A549 (cell line): Measurements from ENCODE around the gene XRCC1.

Experiments
- BCL3 ChIP-seq: fragments of >200 bp; sonication (Bioruptor Twin); formaldehyde crosslinking; IDR thresholded peaks from 3 replicates; pipeline ENCODE4 v1.6.1; 2016
- CBX8 ChIP-seq: fragments of 200-600 bp; sonication (generic); IDR thresholded peaks from 2 replicates; pipeline ENCODE4 v1.6.1; 2016
- CTCF ChIP-seq: fragments of >200 bp; sonication (Bioruptor Twin); formaldehyde crosslinking; IDR thresholded peaks from 3 replicates; pipeline ENCODE4 v1.5.1; 2016
- ESRRA ChIP-seq: fragments of 150-350 bp; IDR thresholded peaks from 2 replicates; pipeline ENCODE4 v1.6.1; 2014; ENCODE audit warnings: mild to moderate bottlenecking, low read length, borderline replicate concordance
- HES2 ChIP-seq: fragments of >200 bp; sonication (Bioruptor Twin); formaldehyde crosslinking; IDR thresholded peaks from 2 replicates; pipeline ENCODE4 v1.6.1; 2016
- HOXA7 ChIP-seq: fragments of 250-450 bp; sonication (Bioruptor Pico); IDR thresholded peaks from 2 replicates; pipeline ENCODE4 v1.5.0; 2020; ENCODE audit warnings: mild to moderate bottlenecking, moderate library complexity
- MAZ ChIP-seq: fragments of 150-350 bp; IDR thresholded peaks from 2 replicates; pipeline ENCODE4 v1.6.1; 2014; ENCODE audit warnings: antibody characterized with exemption, low read depth, low read length, borderline replicate concordance
- NPAS2 ChIP-seq: fragments of 250-450 bp; sonication (Bioruptor Pico); IDR thresholded peaks from 2 replicates; pipeline ENCODE4 v1.8.0; 2022; ENCODE audit warnings: mild to moderate bottlenecking, moderate library complexity, borderline replicate concordance
- POLR2A ChIP-seq: IDR thresholded peaks from 2 replicates; pipeline ENCODE4 v1.6.1; 2012; ENCODE audit warnings: mild to moderate bottlenecking, low read length
- REST ChIP-seq: fragments of 200-600 bp; sonication (generic); IDR thresholded peaks from 2 replicates; pipeline ENCODE4 v1.6.1; 2016; ENCODE audit warnings: antibody characterized with exemption, mild to moderate bottlenecking, moderate library complexity
- RFX5 ChIP-seq: fragments of 450-650 bp; IDR thresholded peaks from 2 replicates; pipeline ENCODE4 v1.7.1; 2014; ENCODE audit warnings: antibody characterized with exemption, mild to moderate bottlenecking, moderate library complexity
- USF2 ChIP-seq: fragments of 450-650 bp; IDR thresholded peaks from 2 replicates; pipeline ENCODE4 v1.6.1; 2014; ENCODE audit warnings: antibody characterized with exemption

- TF ChIP-seq USF2 (no peak), POLR2A (no peak), CTCF (no peak), MAZ (no peak), RFX5 (no peak), HES2 (no peak), CBX8 (no peak), ESRRA (no peak), BCL3 (no peak), HOXA7 (CRISPR knock-in tag) (no peak), NPAS2 (CRISPR knock-in tag) (no peak), REST (no peak)
Observed at GRCh38 chr19:43510713-43511112, 64.6 kb downstream of the XRCC1 start.
